H1 (cell line): ENCODE measurements around the gene MELTF. TPM values are rescaled to one million over a fixed set of nuclear protein-coding genes. Genes with fewer than 3 reads are reported as not detected.

Experiments used
- CTCF ChIA-PET: fragments of 300-600 bp; sonication (Branson Sonifier 250); formaldehyde crosslinking; loops from one replicate; lab custom pipeline; 2021; ENCODE audit not compliant: partially characterized antibody; lab: Charles Lee
- POLR2A ChIA-PET: fragments of 300-600 bp; sonication (Branson Sonifier 250); formaldehyde crosslinking; loops from one replicate; lab custom pipeline; 2021; ENCODE audit warnings: inconsistent platforms; ENCODE audit not compliant: partially characterized antibody; lab: Charles Lee
- DNase-seq, 2 experiments: peaks; one replicate each; pipeline versions ENCODE4 v3.0.0 to v3.0.0-alpha.2; 2010 to 2022; ENCODE audit warnings: low spot score in 2 of 2, low read depth in 1 of 2, mixed read lengths in 1 of 2
- FAIRE-seq: peaks from 2 replicates; lab custom pipeline; 2011; peaks lifted over from hg19 to GRCh38; lab: Jason Lieb, UNC
- H2AFZ ChIP-seq: 2 replicates; pipeline ENCODE4 v1.8.1; 2012; ENCODE audit warnings: low read length, inconsistent platforms
- H2AK5ac ChIP-seq: 2 replicates; pipeline ENCODE4 v1.6.1; 2013; ENCODE audit warnings: low read depth, low read length
- H2BK120ac ChIP-seq: replicated peaks from 2 replicates; pipeline ENCODE3; 2013; ENCODE audit warnings: low read depth, low read length, inconsistent platforms
- H2BK12ac ChIP-seq: 2 replicates; pipeline ENCODE4 v1.6.1; 2013; ENCODE audit warnings: low read depth, low read length
- H2BK15ac ChIP-seq: 2 replicates; pipeline ENCODE4 v1.6.1; 2013; ENCODE audit warnings: low read length
- H2BK20ac ChIP-seq: 2 replicates; pipeline ENCODE4 v1.6.1; 2013; ENCODE audit warnings: low read length
- H2BK5ac ChIP-seq: 2 replicates; pipeline ENCODE4 v1.6.1; 2013; ENCODE audit warnings: low read depth, low read length
- H3K14ac ChIP-seq: 2 replicates; pipeline ENCODE4 v1.6.1; 2013; ENCODE audit warnings: inconsistent platforms; ENCODE audit not compliant: insufficient read length
- H3K18ac ChIP-seq: 2 replicates; pipeline ENCODE4 v1.6.1; 2013; ENCODE audit warnings: low read length; ENCODE audit errors: extremely low read depth
- H3K23ac ChIP-seq: 2 replicates; pipeline ENCODE4 v1.6.1; 2013; ENCODE audit warnings: inconsistent platforms; ENCODE audit not compliant: insufficient read length
- H3K23me2 ChIP-seq: 2 replicates; pipeline ENCODE4 v1.6.1; 2013; ENCODE audit warnings: low read depth, low read length
- H3K27ac ChIP-seq: 2 replicates; pipeline ENCODE4 v1.6.1; 2011; ENCODE audit warnings: low read depth, low read length, inconsistent platforms
- H3K27me3 ChIP-seq, 4 experiments: replicated peaks in 1 of 4; 1 replicate in 1 of 4; 2 replicates in 3 of 4; pipeline versions ENCODE4 v1.6.1 to v1.8.1; 2011 to 2013; ENCODE audit warnings: low read length in 3 of 4, mild to moderate bottlenecking in 3 of 4, inconsistent platforms in 2 of 4, mixed read lengths in 2 of 4, moderate library complexity in 1 of 4; ENCODE audit not compliant: control insufficient read depth in 3 of 4, insufficient read depth in 3 of 4; ENCODE audit errors: extremely low read depth in 1 of 4
- H3K36me3 ChIP-seq, 4 experiments: 2 replicates each; pipeline versions ENCODE4 v1.6.1 to v1.8.1; 2011 to 2013; ENCODE audit warnings: mild to moderate bottlenecking in 4 of 4, low read length in 3 of 4, moderate library complexity in 2 of 4, control low read depth in 1 of 4, inconsistent platforms in 1 of 4; ENCODE audit not compliant: insufficient read depth in 4 of 4, control insufficient read depth in 2 of 4
- H3K4ac ChIP-seq: replicated peaks from 2 replicates; pipeline ENCODE3; 2013; ENCODE audit warnings: low read length, low read depth, mixed read lengths, inconsistent platforms; ENCODE audit not compliant: insufficient read length
- H3K4me1 ChIP-seq, 4 experiments: replicated peaks in 1 of 4; 1 replicate in 1 of 4; 2 replicates in 3 of 4; pipeline versions ENCODE4 v1.6.1 to v1.8.1; 2011 to 2013; ENCODE audit warnings: low read length in 3 of 4, inconsistent platforms in 2 of 4, mixed read lengths in 1 of 4; ENCODE audit not compliant: insufficient read depth in 4 of 4, control insufficient read depth in 3 of 4
- H3K4me2 ChIP-seq, 2 experiments: 2 replicates each; pipeline versions ENCODE4 v1.6.1 to v1.8.1; 2011 to 2013; ENCODE audit warnings: low read depth in 2 of 2, low read length in 2 of 2, control low read depth in 1 of 2, inconsistent platforms in 1 of 2, mild to moderate bottlenecking in 1 of 2; ENCODE audit not compliant: insufficient read depth in 1 of 2
- H3K4me3 ChIP-seq, 4 experiments: fragments of 200-600, 300-600 bp in 1 of 4; sonication (generic), shearing (Covaris generic), sonication (Bioruptor Twin) in 1 of 4; 2 replicates each; pipeline versions ENCODE4 v1.5.1 to v1.8.1; 2011 to 2016; ENCODE audit warnings: low read length in 4 of 4, low read depth in 3 of 4, control low read depth in 2 of 4, inconsistent platforms in 2 of 4, mild to moderate bottlenecking in 2 of 4, mixed read lengths in 1 of 4, moderate library complexity in 1 of 4; ENCODE audit not compliant: insufficient read depth in 2 of 4; ENCODE audit errors: extremely low read depth in 1 of 4
- H3K56ac ChIP-seq: replicated peaks from 2 replicates; pipeline ENCODE3; 2013; ENCODE audit warnings: low read depth, mild to moderate bottlenecking, mixed read lengths, low read length, inconsistent platforms; ENCODE audit not compliant: insufficient read length
- H3K79me1 ChIP-seq: 2 replicates; pipeline ENCODE4 v1.6.1; 2013; ENCODE audit warnings: low read depth, low read length, control low read depth
- H3K79me2 ChIP-seq, 2 experiments: 2 replicates each; pipeline versions ENCODE4 v1.6.1 to v1.8.1; 2012 to 2013; ENCODE audit warnings: low read length in 2 of 2, mild to moderate bottlenecking in 2 of 2, inconsistent platforms in 1 of 2; ENCODE audit not compliant: insufficient read depth in 2 of 2, control insufficient read depth in 1 of 2
- H3K9ac ChIP-seq, 4 experiments: replicated peaks in 1 of 4; 1 replicate in 1 of 4; 2 replicates in 3 of 4; pipeline versions ENCODE4 v1.6.1 to v1.8.1; 2011 to 2013; ENCODE audit warnings: low read depth in 3 of 4, low read length in 3 of 4, control low read depth in 2 of 4, mild to moderate bottlenecking in 2 of 4, moderate library complexity in 2 of 4, inconsistent platforms in 1 of 4; ENCODE audit errors: extremely low read depth in 1 of 4
- H3K9me3 ChIP-seq, 2 experiments: 2 replicates each; pipeline versions ENCODE4 v1.6.1 to v1.8.1; 2012 to 2013; ENCODE audit warnings: mild to moderate bottlenecking in 2 of 2, moderate library complexity in 2 of 2, control low read depth in 1 of 2, inconsistent platforms in 1 of 2, low read depth in 1 of 2, low read length in 1 of 2, mixed read lengths in 1 of 2; ENCODE audit not compliant: insufficient read depth in 2 of 2
- H4K20me1 ChIP-seq, 2 experiments: replicated peaks in 1 of 2; 2 replicates each; pipeline versions ENCODE3 to v1.8.1; 2011 to 2013; ENCODE audit warnings: inconsistent platforms in 2 of 2, low read length in 2 of 2, mild to moderate bottlenecking in 1 of 2; ENCODE audit not compliant: insufficient read depth in 2 of 2, control insufficient read depth in 1 of 2
- H4K5ac ChIP-seq: 2 replicates; pipeline ENCODE4 v1.6.1; 2013; ENCODE audit warnings: low read length, low read depth, mixed read lengths, inconsistent platforms; ENCODE audit not compliant: insufficient read length
- H4K8ac ChIP-seq: 2 replicates; pipeline ENCODE4 v1.8.0; 2013; ENCODE audit warnings: mild to moderate bottlenecking, moderate library complexity, low read length, inconsistent platforms; ENCODE audit not compliant: insufficient read depth; ENCODE audit errors: extremely low read depth
- H4K91ac ChIP-seq: replicated peaks from 2 replicates; pipeline ENCODE3; 2013; ENCODE audit warnings: low read length, mixed read lengths, inconsistent platforms; ENCODE audit not compliant: insufficient read length
- WGBS, 2 experiments: shearing (Covaris generic) in 1 of 2; methylation state at CpG; one replicate each; pipeline versions ENCODE4 v1.1.6 to v1.1.7; 2013 to 2015; ENCODE audit warnings: low lambda C conversion rate in 2 of 2, mixed read lengths in 2 of 2, inconsistent platforms in 1 of 2, low coverage in 1 of 2, missing lambda C conversion rate in 1 of 2; ENCODE audit not compliant: insufficient replicate concordance in 2 of 2, insufficient coverage in 1 of 2, insufficient read length in 1 of 2; ENCODE audit errors: extremely low coverage in 1 of 2, missing lambda C conversion rate in 1 of 2; 5-methylcytosine and 5-hydroxymethylcytosine counted together
- polyA plus RNA-seq, 7 experiments: library from polyadenylated mRNA; depleted of rRNA in 3 of 7; stranded (reverse) in 5 of 7; unstranded in 2 of 7; fragments of >200 nt in 5 of 7; fragments of 200-250 nt in 2 of 7; gene quantifications; 1 replicate in 5 of 7; 2 replicates in 1 of 7; 4 replicates in 1 of 7; pipeline versions ENCODE4 v1.2.1 to v1.2.3, GENCODE V29; 2011 to 2013; ENCODE audit warnings: missing spikeins in 2 of 7, mixed read lengths in 2 of 7
- total RNA-seq: library from RNA; stranded (reverse); fragmentation: NEBNext Ultra II Directional; extraction: Animal tissue kit (Norgen Biotek cat#: 25700); gene quantifications from 2 replicates; pipeline ENCODE4 v1.2.1, GENCODE V29; 2021
- TF ChIP-seq, protein P1 (sequence below): IDR thresholded peaks from 2 replicates; pipeline ENCODE4 v1.6.1; 2011; ENCODE audit warnings: low read depth, mild to moderate bottlenecking, low read length; ENCODE audit not compliant: insufficient read depth

Gene MELTF
- total and polyA plus RNA-seq, 2 of the 8 experiments (the other 6 are each of a cell fraction or from before 2014, with no cell fraction given) = 1.7 to 3.5 TPM

DNA sequence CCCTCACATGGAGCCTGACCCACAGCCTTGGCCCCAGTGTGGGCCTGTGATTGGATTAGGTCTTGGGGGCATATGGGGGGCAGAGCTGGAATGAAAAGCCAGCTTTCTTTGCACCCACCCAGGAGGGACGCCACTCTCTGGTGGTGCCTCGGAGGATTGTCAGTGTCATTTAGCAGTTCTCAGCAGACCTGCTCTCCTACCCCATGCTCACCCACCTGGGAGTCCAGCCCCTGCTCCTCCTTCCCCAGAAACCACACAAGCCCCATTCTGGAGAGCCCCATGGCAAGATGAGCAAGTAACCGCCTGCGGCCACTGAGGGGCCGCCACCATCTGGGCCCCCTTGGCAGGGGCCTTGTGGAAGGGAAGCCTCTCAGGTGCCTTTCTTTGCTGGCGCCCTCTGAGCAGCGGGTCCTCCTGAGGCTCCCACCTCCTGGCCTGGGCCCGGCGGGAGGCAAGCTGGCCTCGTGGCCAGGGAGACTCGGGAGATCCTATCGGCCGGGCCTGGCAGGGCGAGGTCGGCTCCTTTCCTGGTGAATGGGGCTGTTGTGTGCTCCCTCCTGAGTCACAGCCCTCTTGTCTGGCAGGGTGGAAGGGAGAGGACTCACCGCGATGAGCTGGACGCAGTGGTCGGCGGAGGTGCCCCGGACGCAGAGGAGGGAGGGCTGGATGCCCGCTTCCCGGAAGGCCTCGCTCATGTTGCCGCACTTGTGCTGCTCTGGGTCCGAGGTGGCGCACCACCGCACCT, 2.3 kb downstream of the MELTF start:
- DNase-seq = peak in 1 of 2 experiments; percentile 45
- H3K27ac ChIP-seq = no peak overlapping the region
- no peak overlapping the region for H3K9ac ChIP-seq

More for the DNA sequence above, 2.3 kb downstream of the MELTF start:
- Histone ChIP-seq H3K18ac (no peak overlapping the region; the same call in 1 of the 2 replicates), H3K23ac (no peak overlapping the region), H2AFZ (no peak overlapping the region), H2AK5ac (no peak overlapping the region), H3K79me2 (no peaks in the 10 kb centered on the region), H3K4ac (no peak overlapping the region), H2BK15ac (no peak overlapping the region), H2BK120ac (no peak overlapping the region), H3K79me1 (no peaks in the 10 kb centered on the region), H3K27me3 (peaks cover 9 to 21% (median 19%) of the 10 kb centered on the region in 4 experiments), H3K56ac (no peak overlapping the region), H3K9me3 (no peaks in the 10 kb centered on the region), H2BK12ac (peak overlapping the region; percentile 50; the same call in 1 of the 2 replicates), H2BK5ac (no peak overlapping the region), H4K91ac (no peak overlapping the region), H3K36me3 (no peaks in the 10 kb centered on the region), H3K14ac (no peak overlapping the region), H2BK20ac (no peak overlapping the region), H3K4me3 (no peak overlapping the region), H4K20me1 (peaks cover 0 to 4% of the 10 kb centered on the region in 2 experiments), H4K8ac (peak overlapping the region; percentile 15; the same call in 1 of the 2 replicates), H4K5ac (no peak overlapping the region), H3K23me2 (peaks cover 9% of the 10 kb centered on the region; the same call in 1 of the 2 replicates), H3K4me1 (peaks cover 0 to 10% (median 9%) of the 10 kb centered on the region in 4 experiments; a peak in 5 of 7 replicates), H3K4me2 (no peak overlapping the region)
- CTCF ChIA-PET = interaction anchor here (1.2 to 16.7 kb wide), 8 partner anchors 10 to 160 kb away, joined by 4 to 245 read pairs (median 6); no protein-coding TSS in a partner anchor
- FAIRE-seq = no peak
- POLR2A ChIA-PET = interaction anchor here (1.9 kb wide), 1 partner anchor 25 kb away, joined by 6 read pairs; no protein-coding TSS in a partner anchor
- WGBS, 2 experiments = 85% methylated on average over 25 of the region's 29 CpGs; no CpG with 5 or more reads in 1 of the 2 experiments
- TF ChIP-seq, protein P1, sequence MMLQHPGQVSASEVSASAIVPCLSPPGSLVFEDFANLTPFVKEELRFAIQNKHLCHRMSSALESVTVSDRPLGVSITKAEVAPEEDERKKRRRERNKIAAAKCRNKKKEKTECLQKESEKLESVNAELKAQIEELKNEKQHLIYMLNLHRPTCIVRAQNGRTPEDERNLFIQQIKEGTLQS = no peak
